HCT116 (cell line): ENCODE measurements around the gene ADGRB3. TPM values are rescaled to one million over a fixed set of nuclear protein-coding genes. Genes with fewer than 3 reads are reported as not detected.

ENCODE experiments used
- ATAC-seq: fragments of 200-7000 bp; cut with Tn5 transposase; 2 replicates; pipeline ENCODE4 v1.9.1; 2020; ENCODE audit warnings: mild to moderate bottlenecking, moderate library complexity
- BruUV-seq: library from RNA; stranded (reverse); fragments of 400-500 nt; replicated peaks from 2 replicates; lab custom pipeline; 2021; lab: Mats Ljungman, UMichigan
- CTCF ChIA-PET: fragments of 300-600 bp; sonication (Branson Sonifier 250); formaldehyde crosslinking; loops from one replicate; lab custom pipeline; 2021; ENCODE audit warnings: antibody characterized with exemption; lab: Charles Lee
- POLR2A ChIA-PET: fragments of 300-600, 350-600 bp; sonication (Branson Sonifier 250); formaldehyde crosslinking; loops from one replicate; lab custom pipeline; 2021; ENCODE audit warnings: antibody characterized with exemption; lab: Charles Lee
- RAD21 ChIA-PET, 2 experiments: fragments of 300-600 bp; sonication (Branson Sonifier 250); formaldehyde crosslinking; loops; one replicate each; lab custom pipeline; 2023; ENCODE audit warnings: low total read pairs in 2 of 2; ENCODE audit not compliant: uncharacterized antibody in 2 of 2, unreplicated experiment in 2 of 2, low non-redundant PET in 1 of 2; lab: Charles Lee
- DNase-seq: peaks from one replicate; pipeline ENCODE4 v3.0.0-alpha.2; 2010; ENCODE audit warnings: low read depth, low spot score
- H2AFZ ChIP-seq: fragments of 200-600 bp; shearing (Covaris generic), sonication (generic); 2 replicates; pipeline ENCODE4 v1.6.1; 2017; ENCODE audit warnings: low read depth, mixed run types, mixed read lengths, antibody characterized with exemption, low read length; ENCODE audit not compliant: poor library complexity, severe bottlenecking
- H3K27ac ChIP-seq: 2 replicates; pipeline ENCODE4 v1.5.1; 2012; ENCODE audit warnings: low read depth, low read length
- H3K27me3 ChIP-seq: fragments of 200-600 bp; sonication (generic); 2 replicates; pipeline ENCODE4 v1.6.1; 2016; ENCODE audit warnings: mixed run types, low read length, mixed read lengths; ENCODE audit not compliant: insufficient read depth
- H3K36me3 ChIP-seq, 2 experiments: fragments of 200-500 bp in 1 of 2; fragments of 200-600 bp in 1 of 2; sonication (Bioruptor generic) in 1 of 2; sonication (generic) in 1 of 2; 2 replicates each; pipeline versions ENCODE4 v1.5.1 to v1.6.1; 2014 to 2016; ENCODE audit warnings: low read length in 2 of 2, inconsistent platforms in 1 of 2, mixed read lengths in 1 of 2, mixed run types in 1 of 2; ENCODE audit not compliant: insufficient read depth in 2 of 2, control insufficient read depth in 1 of 2
- H3K4me1 ChIP-seq, 2 experiments: fragments of 200-600 bp in 1 of 2; sonication (generic) in 1 of 2; 2 replicates each; pipeline versions ENCODE4 v1.5.1 to v1.6.1; 2012 to 2017; ENCODE audit warnings: low read length in 2 of 2, inconsistent platforms in 1 of 2, mild to moderate bottlenecking in 1 of 2, mixed read lengths in 1 of 2, mixed run types in 1 of 2, moderate library complexity in 1 of 2; ENCODE audit not compliant: insufficient read depth in 2 of 2, control insufficient read depth in 1 of 2
- H3K4me2 ChIP-seq: fragments of 200-600 bp; sonication (generic); 2 replicates; pipeline ENCODE4 v1.6.1; 2017; ENCODE audit warnings: mixed run types, low read length, mixed read lengths
- H3K4me3 ChIP-seq, 2 experiments: fragments of 200-600 bp in 1 of 2; sonication (generic) in 1 of 2; replicated peaks in 1 of 2; 2 replicates each; pipeline ENCODE4 v1.5.1; 2011 to 2016; ENCODE audit warnings: low read length in 2 of 2, control low read depth in 1 of 2, low read depth in 1 of 2, mild to moderate bottlenecking in 1 of 2, mixed read lengths in 1 of 2, mixed run types in 1 of 2
- H3K79me2 ChIP-seq: fragments of 200-600 bp; sonication (generic); 2 replicates; pipeline ENCODE4 v1.6.1; 2017; ENCODE audit warnings: mild to moderate bottlenecking, mixed run types, low read length, moderate library complexity, mixed read lengths; ENCODE audit not compliant: insufficient read depth
- H3K9ac ChIP-seq: fragments of 200-600 bp; sonication (generic); 2 replicates; pipeline ENCODE4 v1.6.1; 2016; ENCODE audit warnings: low read length, mixed read lengths
- H3K9me2 ChIP-seq: fragments of 200-600 bp; sonication (generic), shearing (Covaris generic); 2 replicates; pipeline ENCODE4 v1.6.1; 2017; ENCODE audit warnings: mixed run types, mild to moderate bottlenecking, moderate library complexity; ENCODE audit not compliant: insufficient read depth
- H3K9me3 ChIP-seq, 2 experiments: fragments of 200-500 bp in 1 of 2; fragments of 200-600 bp in 1 of 2; sonication (Bioruptor generic) in 1 of 2; sonication (generic) in 1 of 2; 2 replicates each; pipeline ENCODE4 v1.6.1; 2014 to 2017; ENCODE audit warnings: low read length in 2 of 2, mixed read lengths in 2 of 2, inconsistent platforms in 1 of 2, low read depth in 1 of 2, mild to moderate bottlenecking in 1 of 2, mixed run types in 1 of 2, moderate library complexity in 1 of 2; ENCODE audit not compliant: control insufficient read depth in 1 of 2, insufficient read depth in 1 of 2
- H4K20me1 ChIP-seq: fragments of 200-600 bp; sonication (generic), shearing (Covaris generic); 2 replicates; pipeline ENCODE4 v1.6.1; 2017; ENCODE audit warnings: mixed run types, mild to moderate bottlenecking, moderate library complexity; ENCODE audit not compliant: insufficient read depth
- POLR2AphosphoS5 ChIP-seq: IDR thresholded peaks from 2 replicates; pipeline ENCODE4 v1.6.1; 2011; ENCODE audit warnings: mild to moderate bottlenecking, low read depth, low read length, moderate library complexity
- SRF ChIP-seq: IDR thresholded peaks from 2 replicates; pipeline ENCODE4 v1.6.1; 2012; ENCODE audit warnings: low read depth
- TCF7L2 ChIP-seq: IDR thresholded peaks from 2 replicates; pipeline ENCODE4 v1.7.0; 2011; ENCODE audit warnings: borderline replicate concordance, inconsistent platforms; ENCODE audit not compliant: insufficient read depth, insufficient read length; ENCODE audit errors: extremely low read depth
- intact Hi-C: fragments of 100-400 bp; cut with micrococcal nuclease; formaldehyde crosslinking; loops from 2 replicates; pipeline ENCODE4 v1.10.0; 2022
- total RNA-seq: library from RNA; stranded (reverse); gene quantifications from one replicate; pipeline ENCODE4 v1.2.1, GENCODE V29; 2021; ENCODE audit not compliant: unreplicated experiment
- TF ChIP-seq, protein P1 (sequence below): IDR thresholded peaks from 2 replicates; pipeline ENCODE4 v1.6.1; 2012
- TF ChIP-seq, protein P2 (sequence below), 3 experiments: fragments of 200-600 bp in 1 of 3; sonication (generic) in 1 of 3; IDR thresholded peaks in 2 of 3; conservative IDR thresholded peaks in 1 of 3; 2 replicates each; pipeline ENCODE4 v1.5.1; 2012 to 2017; ENCODE audit warnings: low read depth in 2 of 3, low read length in 2 of 3, antibody characterized with exemption in 1 of 3, borderline replicate concordance in 1 of 3, control low read depth in 1 of 3, mild to moderate bottlenecking in 1 of 3, mixed read lengths in 1 of 3, mixed run types in 1 of 3, moderate library complexity in 1 of 3; ENCODE audit not compliant: insufficient read depth in 1 of 3

The ADGRB3 gene
- total RNA-seq, 1 experiment from 2014 or later = not detected

DNA sequence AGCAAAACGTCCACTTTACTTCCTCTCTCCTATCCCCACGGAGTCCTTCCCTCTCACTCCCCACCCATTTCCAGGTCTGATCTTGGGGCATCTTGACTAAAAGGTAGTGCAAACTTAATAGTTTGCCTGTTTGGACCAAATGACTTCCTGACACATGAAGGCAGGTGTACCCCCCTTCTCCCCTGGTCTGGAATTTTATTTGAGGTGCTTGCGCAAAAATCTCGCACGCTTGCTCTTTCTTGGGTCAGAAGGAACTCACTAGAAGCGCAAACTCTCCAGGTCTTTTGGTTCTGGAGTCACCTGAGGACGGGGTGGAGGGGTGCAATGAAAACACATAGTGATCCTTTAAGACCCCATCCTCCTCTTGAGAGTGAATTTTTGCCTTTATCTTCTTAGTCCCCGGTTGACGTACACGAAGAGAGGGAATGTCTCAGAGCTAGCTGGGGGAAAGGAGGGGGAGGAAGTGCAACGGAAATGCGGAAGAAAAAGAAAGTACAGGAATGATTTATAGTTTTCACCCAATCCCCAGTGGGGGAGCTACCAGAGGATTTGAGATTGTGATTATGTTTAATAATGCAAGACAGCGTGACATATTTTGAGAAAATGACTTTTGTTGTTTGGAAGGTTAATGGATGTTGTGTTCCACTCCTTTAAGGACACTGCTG lies 4.9 kb downstream of the ADGRB3 start (continued):
- TF ChIP-seq TCF7L2 (no peak), SRF (no peak)
- TF ChIP-seq, all 23 proteins: peak for 0

DNA sequence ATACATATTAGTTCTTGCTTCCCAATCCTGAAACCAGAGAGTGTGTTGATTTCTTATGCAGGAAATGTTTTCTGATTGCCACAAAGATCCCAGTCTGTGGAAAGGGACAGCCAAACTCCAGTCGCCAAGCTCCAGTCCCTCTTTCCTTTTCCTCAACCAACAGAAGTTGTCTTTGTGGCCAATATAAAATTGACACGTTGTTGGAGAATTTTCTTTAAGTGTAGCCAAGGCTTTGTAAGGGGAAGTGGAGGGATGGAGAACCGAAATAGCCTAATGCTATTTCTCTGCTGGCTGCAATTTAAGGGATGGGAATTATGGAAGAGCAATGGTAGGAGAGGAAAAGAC lies 5.4 kb downstream of the ADGRB3 start:
- intact Hi-C loops = no loop called here
- no peak for DNase-seq
- H3K27ac ChIP-seq = no peak overlapping the region
- no peaks in the 10 kb centered on the region for H3K36me3 ChIP-seq
- H3K4me3 ChIP-seq = no peak overlapping the region
- ChIA-PET POLR2A (no interaction called here), RAD21 (no interaction called here), CTCF (no interaction called here)
- no peaks in the 10 kb centered on the region for H3K9me2 ChIP-seq
- H3K9me3 ChIP-seq = peaks cover 0 to 20% of the 10 kb centered on the region in 2 experiments; a peak in 1 of 4 replicates
- no peak overlapping the region for H3K4me2 ChIP-seq
- H3K9ac ChIP-seq = no peak overlapping the region
- no TSS peak for BruUV-seq
- H3K4me1 ChIP-seq = no peaks in the 10 kb centered on the region
- ATAC-seq = no peak
- no peak overlapping the region for H2AFZ ChIP-seq
- no peaks in the 10 kb centered on the region for H4K20me1 ChIP-seq
- H3K79me2 ChIP-seq = no peaks in the 10 kb centered on the region
- TF ChIP-seq TCF7L2 (no peak), POLR2AphosphoS5 (no peak)
- TF ChIP-seq, protein P1, sequence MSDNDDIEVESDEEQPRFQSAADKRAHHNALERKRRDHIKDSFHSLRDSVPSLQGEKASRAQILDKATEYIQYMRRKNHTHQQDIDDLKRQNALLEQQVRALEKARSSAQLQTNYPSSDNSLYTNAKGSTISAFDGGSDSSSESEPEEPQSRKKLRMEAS = no peak
- TF ChIP-seq, protein P2, sequence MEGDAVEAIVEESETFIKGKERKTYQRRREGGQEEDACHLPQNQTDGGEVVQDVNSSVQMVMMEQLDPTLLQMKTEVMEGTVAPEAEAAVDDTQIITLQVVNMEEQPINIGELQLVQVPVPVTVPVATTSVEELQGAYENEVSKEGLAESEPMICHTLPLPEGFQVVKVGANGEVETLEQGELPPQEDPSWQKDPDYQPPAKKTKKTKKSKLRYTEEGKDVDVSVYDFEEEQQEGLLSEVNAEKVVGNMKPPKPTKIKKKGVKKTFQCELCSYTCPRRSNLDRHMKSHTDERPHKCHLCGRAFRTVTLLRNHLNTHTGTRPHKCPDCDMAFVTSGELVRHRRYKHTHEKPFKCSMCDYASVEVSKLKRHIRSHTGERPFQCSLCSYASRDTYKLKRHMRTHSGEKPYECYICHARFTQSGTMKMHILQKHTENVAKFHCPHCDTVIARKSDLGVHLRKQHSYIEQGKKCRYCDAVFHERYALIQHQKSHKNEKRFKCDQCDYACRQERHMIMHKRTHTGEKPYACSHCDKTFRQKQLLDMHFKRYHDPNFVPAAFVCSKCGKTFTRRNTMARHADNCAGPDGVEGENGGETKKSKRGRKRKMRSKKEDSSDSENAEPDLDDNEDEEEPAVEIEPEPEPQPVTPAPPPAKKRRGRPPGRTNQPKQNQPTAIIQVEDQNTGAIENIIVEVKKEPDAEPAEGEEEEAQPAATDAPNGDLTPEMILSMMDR (IDR thresholded peaks at IDR 0.05 in 2 of 3, conservative IDR thresholded peaks at IDR 0.05 in 1 of 3; ENCODE audit: borderline replicate concordance in 1 of 3, insufficient read depth in 1 of 3, low read depth in 2 of 3, low read length in 2 of 3) = no peak
- H3K27me3 ChIP-seq = no peaks in the 10 kb centered on the region
